HFFc6 (cell line): ENCODE measurements around the gene CD300A. TPM values are rescaled to one million over a fixed set of nuclear protein-coding genes. Genes with fewer than 3 reads are reported as not detected.

Source experiments
- DNase-seq: peaks from one replicate; pipeline ENCODE4 v3.0.0-alpha.2; 2018
- H3K27ac Mint-ChIP-seq: 2 replicates; pipeline ENCODE4 v1.8.0; 2020; ENCODE audit warnings: mild to moderate bottlenecking, mixed read lengths
- H3K27me3 Mint-ChIP-seq: 2 replicates; pipeline ENCODE4 v1.8.0; 2021; ENCODE audit warnings: mild to moderate bottlenecking, moderate library complexity, mixed read lengths; ENCODE audit not compliant: insufficient read depth
- H3K36me3 Mint-ChIP-seq: 2 replicates; pipeline ENCODE4 v1.8.0; 2021; ENCODE audit warnings: low read depth, mixed read lengths
- H3K4me1 Mint-ChIP-seq: 2 replicates; pipeline ENCODE4 v1.8.0; 2020; ENCODE audit warnings: low read depth, mixed read lengths
- H3K4me3 Mint-ChIP-seq: 2 replicates; pipeline ENCODE4 v1.8.0; 2020; ENCODE audit warnings: mild to moderate bottlenecking, moderate library complexity, mixed read lengths
- H3K9me3 Mint-ChIP-seq: 2 replicates; pipeline ENCODE4 v1.8.0; 2020; ENCODE audit warnings: mild to moderate bottlenecking, mixed read lengths
- CTCF ChIP-seq: fragments of 200-600 bp; sonication (generic); IDR thresholded peaks from 2 replicates; pipeline ENCODE4 v1.5.0; 2021; ENCODE audit warnings: antibody characterized with exemption, mild to moderate bottlenecking
- total RNA-seq, 6 experiments: library from RNA; stranded (reverse); fragmentation: NEBNext Ultra II Directional; extraction: Animal tissue kit (Norgen Biotek cat#: 25700); gene quantifications; 2 replicates in 1 of 6; 3 replicates in 5 of 6; pipeline ENCODE4 v1.2.3, GENCODE V29; 2021

The CD300A gene
- total RNA-seq, 6 experiments from 2014 or later, result not detected

- Mint-ChIP-seq H3K4me3 (no peak overlapping the region), H3K9me3 (peaks cover 44% of the 10 kb centered on the region), H3K4me1 (no peaks in the 10 kb centered on the region), H3K27me3 (no peaks in the 10 kb centered on the region; the same call in 1 of the 2 replicates), H3K36me3 (0 out of 2 replicates have a peak, but pooled peaks cover 4% of the 10 kb centered on the region), H3K27ac (no peak overlapping the region)
- no peak for DNase-seq
- TF ChIP-seq CTCF, result no peak
These were observed 23.5 kb upstream of the CD300A start for GRCh38 chr17:74442670-74443515.

GRCh38 chr17:74443516-74444296 lies 22.7 kb upstream of the CD300A start:
- Mint-ChIP-seq H3K4me1 (no peaks in the 10 kb centered on the region), H3K4me3 (no peak overlapping the region), H3K36me3 (0 out of 2 replicates have a peak, but pooled peaks cover 4% of the 10 kb centered on the region), H3K9me3 (peaks cover 39% of the 10 kb centered on the region), H3K27me3 (no peaks in the 10 kb centered on the region; the same call in 1 of the 2 replicates), H3K27ac (no peak overlapping the region)
- TF ChIP-seq CTCF, result no peak
- no peak for DNase-seq

GRCh38 chr17:74444406-74444805 lies 22.0 kb upstream of the CD300A start:
- no peaks in the 10 kb centered on the region; the same call in 1 of the 2 replicates for H3K27me3 Mint-ChIP-seq
- H3K4me1 Mint-ChIP-seq, result no peaks in the 10 kb centered on the region
- H3K9me3 Mint-ChIP-seq, result peaks cover 32% of the 10 kb centered on the region
- 0 out of 2 replicates have a peak, but pooled peaks cover 4% of the 10 kb centered on the region for H3K36me3 Mint-ChIP-seq
- no peak for DNase-seq
- TF ChIP-seq CTCF, result no peak
- H3K27ac Mint-ChIP-seq, result no peak overlapping the region
- no peak overlapping the region for H3K4me3 Mint-ChIP-seq

- no peak overlapping the region for H3K4me3 Mint-ChIP-seq
- 0 out of 2 replicates have a peak, but pooled peaks cover under 1% of the 10 kb centered on the region for H3K36me3 Mint-ChIP-seq
- TF ChIP-seq CTCF, result no peak
- H3K9me3 Mint-ChIP-seq, result peaks cover 27% of the 10 kb centered on the region
- no peak overlapping the region for H3K27ac Mint-ChIP-seq
- no peaks in the 10 kb centered on the region for H3K4me1 Mint-ChIP-seq
- DNase-seq, result no peak
- H3K27me3 Mint-ChIP-seq, result peaks cover 2% of the 10 kb centered on the region
These were observed 21.3 kb upstream of the CD300A start for GRCh38 chr17:74445158-74445557.

GRCh38 chr17:74446551-74447500 lies 19.6 kb upstream of the CD300A start:
- Mint-ChIP-seq H3K4me3 (no peak overlapping the region), H3K27ac (no peak overlapping the region)

More at GRCh38 chr17:74446551-74447500, 19.6 kb upstream of the CD300A start:
- no peak for DNase-seq
- TF ChIP-seq CTCF, result no peak
- H3K27me3 Mint-ChIP-seq, result peaks cover 3% of the 10 kb centered on the region
- H3K36me3 Mint-ChIP-seq, result no peaks in the 10 kb centered on the region
- H3K4me1 Mint-ChIP-seq, result no peaks in the 10 kb centered on the region
- H3K9me3 Mint-ChIP-seq, result peaks cover 30% of the 10 kb centered on the region
